Measurements from ENCODE around the gene MAPK12.

MAPK12 gene

DNA sequence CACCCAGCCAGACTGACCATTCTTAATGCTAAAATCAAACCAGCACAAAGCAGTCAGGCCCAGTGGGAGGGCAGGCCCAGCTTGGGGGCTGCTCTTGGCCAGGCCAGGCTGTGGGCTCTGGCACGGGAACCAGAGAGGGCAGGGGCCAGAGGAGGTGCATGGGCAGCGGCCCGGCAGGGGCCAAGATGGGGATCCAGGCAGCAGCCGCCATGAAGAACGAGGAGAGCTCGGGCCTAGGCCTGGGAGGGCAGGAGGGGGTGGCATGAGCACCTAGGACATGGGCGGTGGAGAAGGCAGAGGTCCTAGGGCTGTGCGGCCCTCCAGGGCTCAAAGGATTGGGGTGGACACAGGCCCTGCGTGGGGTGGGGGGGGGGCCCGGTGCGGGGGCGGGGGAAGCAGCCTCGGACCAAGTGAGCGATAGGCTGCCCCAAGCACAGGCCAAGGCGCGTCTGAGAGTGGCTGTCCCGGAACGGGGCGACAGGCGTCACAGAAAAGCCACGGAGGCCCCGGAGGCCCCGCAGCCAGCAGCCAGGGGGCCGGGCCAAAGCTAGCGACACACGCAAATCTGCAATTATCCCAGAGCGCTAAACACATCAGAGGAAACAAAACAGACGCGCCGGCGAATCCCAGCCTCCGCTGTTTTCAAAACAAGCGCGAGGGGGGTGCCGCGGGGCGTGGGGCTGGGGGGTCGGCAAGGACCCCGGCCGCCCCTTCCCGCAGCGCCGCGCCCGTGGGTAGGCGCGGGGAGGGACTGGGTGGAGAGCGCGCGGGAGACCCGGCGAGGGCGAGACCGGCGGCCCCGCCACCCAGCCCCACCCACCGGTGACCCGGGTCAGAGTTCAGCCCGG, 37.7 kb upstream of the MAPK12 start:
- DNase-seq, result no peak

DNA sequence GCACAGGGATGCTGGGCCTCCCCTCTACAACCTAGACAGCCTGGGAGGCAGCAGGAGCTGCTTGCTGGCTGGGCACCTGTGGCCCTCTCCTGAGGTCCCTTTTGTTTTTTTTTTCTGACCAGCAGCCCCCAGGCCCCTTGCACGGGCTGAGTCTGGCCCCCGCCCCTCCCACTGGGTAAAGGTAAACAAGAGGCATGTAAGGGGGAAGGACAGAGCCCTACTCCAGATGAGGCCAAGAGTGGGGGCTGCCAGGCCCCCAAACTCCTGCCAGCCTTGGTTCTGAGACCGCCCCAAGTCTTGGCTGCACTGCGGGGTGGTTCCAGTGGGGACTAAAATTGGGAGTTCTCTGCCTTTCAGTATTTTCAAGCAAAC, 36.8 kb upstream of the MAPK12 start:
- no peak for DNase-seq

DNA sequence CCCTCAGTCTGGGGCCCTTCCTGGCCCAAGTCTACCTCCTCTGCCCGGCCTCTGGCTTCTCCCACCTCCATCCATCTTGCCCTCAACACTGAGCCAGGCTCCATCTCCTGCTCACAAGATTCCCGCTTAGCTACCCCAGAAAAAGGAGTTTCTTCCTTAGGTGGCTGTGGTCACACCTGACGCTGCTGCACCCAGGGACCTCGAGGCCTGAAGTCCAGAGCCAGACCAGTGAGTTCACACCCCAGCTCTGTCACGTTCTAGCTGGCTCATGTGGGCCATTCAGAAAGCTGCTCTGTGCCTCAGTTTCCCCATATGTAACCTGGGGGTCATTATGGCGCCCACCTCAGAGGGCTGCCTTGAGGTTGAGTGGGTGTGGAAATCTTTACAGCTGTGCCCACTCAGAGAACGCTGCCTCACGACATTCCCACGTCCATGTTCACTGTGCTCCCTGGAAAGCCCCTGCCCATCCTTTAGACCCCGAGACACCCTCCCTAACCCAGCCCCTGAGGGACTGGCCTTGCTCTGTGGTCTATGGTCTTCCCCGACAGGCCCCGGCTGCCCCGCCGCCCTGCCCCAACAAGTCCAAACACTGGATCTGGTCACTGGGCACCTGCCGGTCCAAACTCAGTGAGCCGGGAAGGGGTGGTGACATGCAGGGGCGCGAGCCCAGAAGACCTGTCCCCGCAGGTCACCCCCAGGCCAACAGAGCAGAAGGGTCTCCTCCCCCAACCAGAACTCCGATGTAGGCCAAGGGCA, 36.2 kb upstream of the MAPK12 start:
- no peak for DNase-seq

DNA sequence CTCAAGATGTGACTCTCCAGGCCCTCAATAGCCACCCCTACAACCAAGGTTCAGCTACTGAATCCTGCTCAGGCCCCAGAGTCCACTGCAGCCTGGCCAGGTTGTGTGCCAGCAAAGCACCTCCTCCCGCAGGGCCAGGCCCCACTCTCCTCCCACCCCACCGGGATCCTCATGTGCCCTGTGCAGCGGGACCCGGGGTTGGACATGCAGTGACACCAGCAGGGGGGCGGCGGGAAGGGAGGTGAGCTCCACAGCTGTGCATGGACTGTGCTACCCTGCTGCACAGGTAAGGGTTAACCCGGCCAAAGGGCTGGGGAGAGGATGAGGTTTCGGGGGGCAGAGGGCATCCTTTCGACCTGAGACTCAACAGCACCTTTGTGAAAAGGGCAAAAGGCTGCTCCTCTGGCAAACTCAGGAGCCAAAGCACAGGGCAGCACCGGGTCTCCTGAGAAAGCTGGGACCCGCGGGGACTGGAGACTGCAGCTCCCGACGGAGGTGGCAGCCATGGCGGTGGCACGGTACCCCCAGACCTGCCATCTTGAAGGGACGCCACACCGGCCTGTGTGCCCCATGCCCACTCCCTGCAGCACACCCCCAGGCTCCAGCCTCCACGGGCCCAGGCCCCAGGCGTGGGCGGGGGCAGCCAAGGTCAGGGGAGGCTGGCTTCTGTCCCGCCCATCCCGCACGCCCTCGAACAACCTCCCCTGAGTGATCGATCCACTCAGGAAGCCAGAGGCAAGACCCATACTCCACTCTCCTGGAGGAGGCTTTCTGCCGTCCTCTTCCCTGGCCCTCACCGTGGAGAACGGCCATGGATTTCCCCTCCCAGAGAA, 35.4 kb upstream of the MAPK12 start:
- DNase-seq, result no peak

DNA sequence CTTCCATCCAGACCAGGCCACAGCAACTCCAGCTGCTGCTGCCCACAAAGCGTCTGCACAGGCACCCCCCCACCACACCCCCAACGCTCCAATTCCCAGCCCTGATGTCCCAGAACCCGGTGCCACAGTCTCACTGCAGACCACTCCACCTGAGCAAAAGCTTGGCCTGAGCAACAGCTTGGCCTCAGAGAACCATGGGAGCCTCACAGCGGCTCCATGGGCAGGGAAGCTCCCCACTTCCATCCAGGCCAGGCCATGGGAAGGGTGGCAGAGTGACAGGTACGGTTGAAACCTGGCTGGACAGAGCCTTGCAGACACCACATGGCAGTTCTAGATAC, 32.8 kb upstream of the MAPK12 start:
- DNase-seq, result no peak

DNA sequence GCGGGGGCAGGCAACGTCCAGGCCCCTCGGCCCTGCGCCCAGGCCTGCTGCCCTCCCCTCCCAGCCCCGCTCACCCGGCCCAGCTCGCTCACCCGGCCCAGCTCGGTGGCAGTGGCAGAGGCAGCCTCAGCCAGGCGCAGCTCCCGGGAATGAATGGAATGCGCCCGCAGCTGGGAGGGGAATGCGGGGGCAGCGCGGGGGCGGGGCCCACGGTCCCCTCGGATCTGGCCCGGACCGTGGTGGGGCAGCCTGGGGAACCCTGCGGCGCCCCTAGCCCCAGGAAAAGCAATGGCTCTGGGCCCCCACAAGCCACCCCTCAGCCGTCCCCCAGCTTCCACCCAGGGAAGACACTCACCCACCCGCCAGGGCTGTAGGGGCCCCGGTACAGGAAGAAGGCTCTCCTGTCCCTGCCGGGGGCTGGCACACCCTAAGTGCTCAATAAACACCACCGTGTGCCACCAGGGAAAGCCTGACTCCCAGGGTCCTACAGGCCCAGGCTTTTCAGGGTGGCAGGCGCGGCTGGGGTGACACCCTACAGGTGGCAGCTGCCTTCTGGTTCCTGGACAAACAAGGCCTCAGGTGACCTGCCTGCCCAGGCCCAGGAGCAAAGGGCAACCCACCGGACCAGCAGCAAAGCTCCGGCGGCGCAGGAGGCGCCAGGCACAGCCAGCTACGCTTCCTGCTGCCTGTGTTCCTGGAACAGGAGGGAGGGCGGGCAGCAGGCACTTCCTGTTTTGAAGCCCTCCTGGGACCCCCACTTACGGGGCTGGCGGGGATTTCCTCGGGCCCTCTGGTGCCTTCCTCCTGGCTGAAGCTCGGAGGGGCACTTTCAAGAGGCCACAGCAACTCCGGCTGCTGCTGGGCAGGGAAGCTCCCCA, 32.2 kb upstream of the MAPK12 start:
- DNase-seq, result peak; percentile 76

DNA sequence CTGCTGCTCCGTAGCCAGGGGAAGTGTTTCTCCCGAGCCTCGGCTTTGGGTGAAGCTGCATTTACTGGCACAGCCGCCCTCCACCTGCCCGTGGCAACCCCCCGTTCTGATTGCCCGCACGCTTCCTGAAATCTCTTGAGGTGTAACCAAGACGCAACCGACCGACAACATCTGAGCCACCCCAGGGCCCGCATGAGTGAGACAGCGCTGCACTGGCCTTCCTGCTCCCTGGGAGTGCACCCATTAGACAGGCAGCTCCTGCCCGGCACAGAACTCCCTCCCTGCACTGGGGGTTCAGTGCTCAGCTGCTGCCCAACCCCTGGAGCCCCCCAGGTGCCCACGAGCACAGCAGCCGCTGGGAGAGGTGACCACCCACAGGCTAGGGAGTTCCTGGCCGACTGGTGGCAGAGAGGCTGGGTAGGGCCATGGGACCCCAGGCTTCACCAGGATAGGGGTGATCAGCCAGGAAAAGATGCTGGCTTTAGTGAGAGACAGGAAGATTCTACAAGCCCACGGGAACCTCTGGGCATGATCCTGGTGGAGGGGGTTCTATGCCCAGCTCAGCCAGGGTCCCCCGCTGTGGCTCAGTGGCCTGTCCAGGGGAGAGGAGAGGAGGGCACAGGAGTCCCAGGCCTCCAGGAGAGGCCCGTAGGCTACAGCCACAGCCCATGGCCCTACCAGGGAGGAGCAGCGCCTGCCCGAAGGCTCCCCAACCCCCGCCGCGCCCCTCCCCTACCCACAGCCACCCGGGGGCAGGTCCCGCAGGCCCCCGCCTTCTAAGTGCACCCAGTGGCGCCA, 31.4 kb upstream of the MAPK12 start:
- no peak for DNase-seq

DNA sequence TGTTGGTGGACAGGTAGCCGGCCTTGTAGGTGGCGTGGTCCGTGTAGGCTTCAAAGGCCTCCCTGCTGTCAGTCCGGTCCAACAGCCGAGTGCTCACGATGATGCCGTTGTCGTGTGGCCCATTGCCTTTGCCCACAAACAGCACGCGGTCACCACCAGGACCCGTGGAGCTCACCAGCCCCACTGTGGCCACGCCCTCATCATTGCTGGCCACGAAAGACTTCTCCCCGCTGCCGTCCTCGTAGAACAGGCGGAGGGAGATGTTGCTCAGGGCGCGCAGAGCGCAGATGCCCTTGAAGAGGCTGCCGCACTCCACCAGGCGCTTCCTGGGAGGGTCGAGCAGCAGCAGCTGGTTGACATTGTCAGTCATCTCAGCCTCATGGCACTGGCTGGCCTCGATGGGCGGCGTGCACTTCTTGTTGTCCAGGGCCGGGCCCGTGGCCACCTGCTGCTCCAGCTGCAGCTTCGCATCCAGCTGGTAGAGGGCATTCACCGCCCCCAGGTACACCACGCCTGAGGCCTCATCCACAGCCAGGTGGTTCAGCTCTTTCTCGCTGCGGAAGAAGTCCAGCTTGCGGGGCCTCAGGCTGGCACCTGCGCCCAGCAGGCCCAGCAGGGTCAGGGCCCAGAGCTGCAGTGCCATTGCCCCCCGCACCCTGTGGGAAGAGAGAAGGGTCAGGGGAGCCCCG, 28.6 kb upstream of the MAPK12 start:
- no peak for DNase-seq

DNA sequence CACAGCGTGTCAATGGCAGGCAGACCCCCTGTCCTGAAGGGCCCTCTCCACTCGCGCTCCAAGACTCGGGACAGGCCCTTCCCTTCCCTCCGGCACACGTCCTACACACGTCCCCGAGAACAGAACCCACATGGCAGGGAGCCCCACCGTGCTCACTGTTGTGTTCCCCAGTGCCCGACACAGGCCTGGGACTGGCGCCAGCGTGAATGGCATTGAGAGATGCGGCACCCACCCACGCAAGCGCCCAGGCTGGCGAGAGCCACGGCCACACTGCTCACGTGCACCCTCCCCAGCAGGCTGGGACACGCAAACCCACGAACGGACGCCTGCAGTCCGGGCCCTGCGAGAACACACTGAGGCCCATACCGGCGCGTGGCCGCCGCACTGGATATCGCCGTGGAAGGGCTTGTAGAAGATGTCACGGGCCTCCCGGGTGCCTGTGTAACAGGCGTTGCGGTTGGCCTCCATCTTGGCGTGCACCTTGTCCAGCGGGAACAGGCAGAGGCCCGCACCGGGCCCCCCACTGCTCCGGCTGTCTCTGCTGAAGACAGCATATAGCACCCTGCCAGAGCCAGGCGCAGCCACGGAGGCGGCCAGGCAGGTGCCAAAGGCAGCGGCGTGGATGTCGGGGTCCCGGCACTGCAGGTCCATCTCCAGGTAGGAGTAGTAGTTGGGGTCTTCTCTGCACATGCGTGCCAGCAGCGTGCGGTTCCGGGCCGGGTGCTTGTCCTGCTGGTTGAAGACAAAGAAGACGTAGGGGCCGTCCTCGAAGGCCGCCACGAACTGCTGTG, 27.9 kb upstream of the MAPK12 start:
- no peak for DNase-seq

DNA sequence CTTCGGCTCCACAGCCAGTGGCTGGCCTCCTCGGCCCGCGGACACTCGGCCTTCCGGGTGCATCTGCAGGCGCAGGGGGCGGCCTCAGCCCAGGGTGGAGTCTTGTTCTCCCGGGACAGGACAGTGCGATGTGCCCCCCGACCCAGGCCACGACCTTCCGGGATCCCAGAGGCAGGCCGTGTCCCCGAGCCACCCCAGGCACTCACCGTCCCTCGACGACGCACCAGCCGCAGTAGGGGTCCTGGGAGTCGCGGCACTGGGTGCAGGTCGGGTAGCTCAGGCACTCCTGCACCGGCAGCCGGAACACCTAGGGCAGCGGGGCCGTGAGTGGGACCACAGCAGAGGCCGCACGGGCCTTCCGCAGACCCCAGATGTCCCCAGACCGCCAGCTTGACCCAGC, 26.2 kb upstream of the MAPK12 start:
- no peak for DNase-seq

DNA sequence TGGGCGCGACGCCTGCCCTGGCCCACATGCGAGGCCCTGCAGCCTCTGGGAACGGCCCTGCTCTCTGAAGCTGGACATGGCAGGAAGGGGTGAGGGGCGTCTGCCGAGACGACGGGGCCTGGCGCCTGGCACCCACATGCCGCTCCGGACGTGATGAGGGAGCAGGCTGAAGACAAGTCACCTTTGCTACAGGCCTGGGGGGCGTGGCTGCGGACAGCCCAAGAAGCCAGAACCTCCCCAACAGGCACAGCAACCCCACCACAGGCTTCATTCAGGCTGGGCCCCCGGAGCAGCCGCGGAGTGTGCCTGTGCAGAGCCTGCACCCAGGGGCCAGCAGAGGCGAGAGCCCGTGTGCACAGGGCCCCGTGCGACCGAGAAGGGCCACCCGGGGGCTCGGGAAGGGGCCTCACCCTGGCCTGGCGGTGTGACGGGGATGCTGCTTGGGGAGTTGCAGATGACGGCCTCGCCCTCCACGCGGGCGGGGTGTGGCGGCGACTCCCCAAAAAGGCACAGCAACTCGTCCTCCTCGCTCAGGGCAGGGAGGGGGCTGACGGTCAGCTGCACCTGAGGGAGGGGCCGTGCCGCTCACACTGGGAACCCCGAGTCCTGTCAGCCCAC, 25.3 kb upstream of the MAPK12 start:
- no peak for DNase-seq

DNA sequence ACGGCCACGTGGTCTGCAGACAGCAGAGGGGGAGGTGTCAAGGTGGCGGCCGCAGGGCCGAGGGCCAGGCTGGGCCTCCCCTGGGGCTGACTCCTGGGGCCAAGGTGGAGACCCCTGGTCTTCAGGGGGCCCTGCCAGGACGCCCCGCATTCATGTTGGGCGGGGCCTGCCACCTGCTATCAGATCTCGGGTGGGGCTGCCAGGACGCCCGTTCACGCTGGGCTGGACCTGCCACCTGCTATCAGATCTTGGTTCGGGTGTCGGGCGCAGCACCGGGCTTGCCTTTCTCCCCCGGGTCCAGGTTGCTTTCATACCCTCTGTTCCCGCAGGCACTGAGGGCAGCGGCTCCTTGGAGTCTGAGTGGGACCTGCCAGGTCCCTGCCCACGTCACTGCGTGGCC, 24.8 kb upstream of the MAPK12 start:
- no peak for DNase-seq

DNA sequence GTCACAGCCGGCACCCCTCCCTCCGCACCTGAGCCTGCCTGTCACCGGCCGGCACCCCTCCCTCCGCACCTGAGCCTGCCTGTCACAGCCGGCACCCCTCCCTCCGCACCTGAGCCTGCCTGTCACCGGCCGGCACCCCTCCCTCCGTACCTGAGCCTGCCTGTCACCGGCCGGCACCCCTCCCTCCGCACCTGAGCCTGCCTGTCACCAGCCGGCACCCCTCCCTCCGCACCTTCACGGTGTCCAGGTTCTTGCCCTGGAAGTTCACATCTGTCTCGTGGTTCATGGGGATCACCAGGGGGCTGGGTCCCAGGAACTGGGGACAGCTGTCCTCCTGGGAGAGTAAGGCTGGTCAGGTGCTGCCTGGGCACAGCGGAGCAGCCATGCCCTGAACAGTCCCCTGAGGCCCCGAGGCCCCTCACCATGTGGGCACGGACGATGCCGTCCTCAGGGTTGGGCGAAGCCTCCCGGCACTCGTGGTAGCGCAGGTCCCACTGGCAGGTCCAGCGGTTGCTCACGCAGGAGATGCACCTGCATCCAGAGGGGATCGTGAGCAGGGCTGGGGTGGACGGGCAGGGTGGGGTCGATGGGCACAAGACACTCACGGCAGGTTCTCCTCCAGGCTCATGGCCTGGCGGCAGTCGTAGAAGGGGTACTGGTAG, 24.2 kb upstream of the MAPK12 start:
- DNase-seq, result no peak

DNA sequence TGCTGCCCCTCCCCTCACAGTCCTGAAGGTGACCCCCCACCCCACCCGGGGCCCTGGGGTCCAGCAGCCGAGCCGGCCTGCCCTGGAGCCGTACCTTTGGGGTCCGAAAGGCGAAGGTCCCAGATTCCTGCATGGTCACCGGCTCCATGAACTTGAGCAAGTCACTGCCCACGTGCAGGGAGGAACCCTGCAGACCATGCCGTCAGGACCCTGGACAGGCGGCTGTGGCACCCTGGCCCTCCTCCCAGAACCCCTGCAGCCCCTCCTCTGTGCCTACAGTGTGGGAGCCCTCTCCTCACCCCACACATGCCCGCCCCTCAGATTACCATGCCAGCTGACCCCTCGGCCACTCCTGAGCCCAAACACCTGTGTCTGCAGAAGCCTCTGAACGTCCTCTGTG, 23.0 kb upstream of the MAPK12 start:
- no peak for DNase-seq

DNA sequence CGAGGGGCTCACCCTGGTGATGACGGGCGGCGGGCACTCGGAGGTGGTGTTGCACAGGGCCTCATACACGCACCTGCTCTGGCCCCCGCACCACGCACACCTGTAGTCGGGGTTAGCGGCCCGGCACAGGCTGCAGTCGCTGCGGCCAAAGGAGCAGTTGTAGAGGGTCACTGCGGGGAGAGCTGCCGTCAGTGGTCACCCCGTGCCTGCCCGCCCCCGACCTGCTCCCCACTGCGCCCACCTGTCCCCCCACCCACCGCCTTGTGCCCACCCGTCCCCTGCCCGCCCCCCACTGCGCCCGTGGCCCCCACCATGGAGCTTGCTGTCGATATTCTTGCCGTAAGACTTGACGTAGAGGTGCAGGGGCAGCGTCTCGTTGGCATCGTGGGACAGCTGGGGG, 22.3 kb upstream of the MAPK12 start:
- no peak for DNase-seq

DNA sequence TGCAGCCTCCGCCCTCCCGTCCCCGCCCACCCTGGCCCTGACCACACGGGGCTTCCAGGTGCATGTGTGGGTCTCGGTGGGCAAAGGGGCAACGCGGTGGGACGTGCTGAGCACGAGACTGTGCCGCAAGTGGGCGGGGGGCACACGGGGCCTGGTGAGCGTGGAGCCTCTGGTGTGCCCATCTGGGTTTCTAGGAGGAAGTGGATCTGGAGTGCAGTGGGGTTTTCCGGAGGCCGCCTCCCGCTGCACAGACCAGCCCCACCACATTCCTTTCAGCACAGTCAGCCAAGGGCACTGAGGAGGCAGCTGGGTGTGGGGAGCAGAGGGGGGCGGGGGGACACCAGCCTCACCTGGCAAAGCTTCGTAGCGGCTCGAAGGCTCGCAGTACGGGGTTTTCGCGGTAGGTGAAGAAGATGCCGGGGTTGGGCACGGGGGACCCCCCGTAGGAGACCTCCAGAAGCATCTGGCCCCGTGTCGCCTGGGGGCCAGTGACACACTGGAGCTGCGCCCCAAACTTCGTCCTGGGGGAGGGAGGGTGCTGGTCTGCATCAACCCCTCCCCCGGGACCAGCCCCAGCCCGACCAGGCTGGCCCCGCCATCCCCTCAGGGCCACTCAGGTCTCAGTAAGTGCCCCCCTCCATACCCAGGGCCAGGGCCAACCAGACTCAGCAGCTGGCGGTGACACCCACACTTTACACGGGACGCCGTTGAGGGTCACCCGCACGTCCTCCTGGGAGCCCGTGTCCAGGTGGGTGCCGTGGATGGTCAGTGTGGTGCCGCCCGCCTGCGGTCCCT, 21.1 kb upstream of the MAPK12 start:
- no peak for DNase-seq

DNA sequence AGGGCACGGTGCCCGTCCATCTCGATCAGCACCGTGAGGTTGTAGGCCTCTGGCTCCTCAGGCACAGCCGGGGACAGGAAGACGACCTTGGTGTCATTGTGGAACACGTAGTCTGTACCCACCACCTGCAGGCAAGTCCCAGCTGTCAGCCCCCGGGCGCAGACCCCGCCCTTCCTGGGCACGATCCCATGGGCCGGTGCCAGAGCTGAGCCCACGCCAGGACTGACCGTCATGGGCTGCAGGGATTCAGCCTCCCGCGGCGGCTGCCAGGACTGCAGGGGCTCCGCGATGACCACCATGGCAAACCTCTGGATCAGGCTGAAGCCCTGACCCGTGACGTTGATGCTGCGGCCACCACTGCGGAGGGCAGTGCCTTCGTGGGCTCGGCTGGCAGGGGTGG, 20.5 kb upstream of the MAPK12 start:
- no peak for DNase-seq

DNA sequence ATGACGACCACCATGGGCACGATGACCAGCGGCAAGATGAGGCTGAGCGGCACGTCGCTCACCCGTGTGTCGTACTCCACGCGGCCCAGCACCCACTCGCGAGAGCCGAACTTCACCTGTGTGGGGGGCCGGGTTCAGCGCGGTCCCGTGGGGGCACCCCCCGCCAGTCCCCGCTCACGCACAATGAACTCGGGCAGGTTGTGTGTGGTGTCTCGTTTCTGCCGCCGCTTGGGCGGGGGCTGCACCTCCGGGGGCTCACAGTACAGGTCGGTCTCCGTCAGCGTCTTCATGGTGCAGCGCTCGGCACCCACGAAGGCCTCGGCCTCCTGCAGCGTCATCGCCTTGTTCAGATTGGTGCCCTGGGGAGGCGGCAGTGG, 19.9 kb upstream of the MAPK12 start:
- no peak for DNase-seq

Measured in right forelimb (tissue), 1 donor.